Activated CD4-positive, alpha-beta T cell treated with anti-CD3 and anti-CD28 coated beads for 48 hours (primary cell): ENCODE data around the gene SHD.

Experiments
- DNase-seq: peaks from one replicate; pipeline ENCODE4 v3.0.0-alpha.2; 2020

SHD gene

GRCh38 chr19:4327252-4327876 is 48.3 kb downstream of the SHD start:
- peak; percentile 96 for DNase-seq

- no peak for DNase-seq
Observed at GRCh38 chr19:4327877-4328242, 48.8 kb downstream of the SHD start.

- peak; percentile 99 for DNase-seq
Observed at GRCh38 chr19:4328243-4328990, 49.4 kb downstream of the SHD start.

GRCh38 chr19:4328991-4329681 is 50.1 kb downstream of the SHD start:
- peak; percentile 84 for DNase-seq

- no peak for DNase-seq
Observed at GRCh38 chr19:4329858-4330257, 50.8 kb downstream of the SHD start.

GRCh38 chr19:4334929-4335570 is 56.0 kb downstream of the SHD start:
- DNase-seq = no peak

- DNase-seq = no peak
Observed at GRCh38 chr19:4337906-4338440, 58.9 kb downstream of the SHD start.

- peak; percentile 36 for DNase-seq
Observed at GRCh38 chr19:4338441-4339355, 59.6 kb downstream of the SHD start, which contains the start of gene STAP2. Gene STAP2, minus strand, starts transcription at chr19:4338827. Its CDS starts 74 bp downstream, at chr19:4338753.
